H1 (cell line): ENCODE results near the gene LSR. TPM values are rescaled to one million over a fixed set of nuclear protein-coding genes. Genes with fewer than 3 reads are reported as not detected.

ENCODE experiments used
- CTCF ChIA-PET: fragments of 300-600 bp; sonication (Branson Sonifier 250); formaldehyde crosslinking; loops from one replicate; lab custom pipeline; 2021; ENCODE audit not compliant: partially characterized antibody; lab: Charles Lee
- POLR2A ChIA-PET: fragments of 300-600 bp; sonication (Branson Sonifier 250); formaldehyde crosslinking; loops from one replicate; lab custom pipeline; 2021; ENCODE audit warnings: inconsistent platforms; ENCODE audit not compliant: partially characterized antibody; lab: Charles Lee
- DNase-seq, 2 experiments: peaks; one replicate each; pipeline versions ENCODE4 v3.0.0 to v3.0.0-alpha.2; 2010 to 2022; ENCODE audit warnings: low spot score in 2 of 2, low read depth in 1 of 2, mixed read lengths in 1 of 2
- FAIRE-seq: peaks from 2 replicates; lab custom pipeline; 2011; peaks lifted over from hg19 to GRCh38; lab: Jason Lieb, UNC
- H2AFZ ChIP-seq: 2 replicates; pipeline ENCODE4 v1.8.1; 2012; ENCODE audit warnings: low read length, inconsistent platforms
- H2AK5ac ChIP-seq: 2 replicates; pipeline ENCODE4 v1.6.1; 2013; ENCODE audit warnings: low read depth, low read length
- H2BK120ac ChIP-seq: replicated peaks from 2 replicates; pipeline ENCODE3; 2013; ENCODE audit warnings: low read depth, low read length, inconsistent platforms
- H2BK12ac ChIP-seq: 2 replicates; pipeline ENCODE4 v1.6.1; 2013; ENCODE audit warnings: low read depth, low read length
- H2BK15ac ChIP-seq: 2 replicates; pipeline ENCODE4 v1.6.1; 2013; ENCODE audit warnings: low read length
- H2BK20ac ChIP-seq: 2 replicates; pipeline ENCODE4 v1.6.1; 2013; ENCODE audit warnings: low read length
- H2BK5ac ChIP-seq: 2 replicates; pipeline ENCODE4 v1.6.1; 2013; ENCODE audit warnings: low read depth, low read length
- H3K14ac ChIP-seq: 2 replicates; pipeline ENCODE4 v1.6.1; 2013; ENCODE audit warnings: inconsistent platforms; ENCODE audit not compliant: insufficient read length
- H3K18ac ChIP-seq: 2 replicates; pipeline ENCODE4 v1.6.1; 2013; ENCODE audit warnings: low read length; ENCODE audit errors: extremely low read depth
- H3K23ac ChIP-seq: 2 replicates; pipeline ENCODE4 v1.6.1; 2013; ENCODE audit warnings: inconsistent platforms; ENCODE audit not compliant: insufficient read length
- H3K23me2 ChIP-seq: 2 replicates; pipeline ENCODE4 v1.6.1; 2013; ENCODE audit warnings: low read depth, low read length
- H3K27ac ChIP-seq: 2 replicates; pipeline ENCODE4 v1.6.1; 2011; ENCODE audit warnings: low read depth, low read length, inconsistent platforms
- H3K27me3 ChIP-seq, 4 experiments: replicated peaks in 1 of 4; 1 replicate in 1 of 4; 2 replicates in 3 of 4; pipeline versions ENCODE4 v1.6.1 to v1.8.1; 2011 to 2013; ENCODE audit warnings: low read length in 3 of 4, mild to moderate bottlenecking in 3 of 4, inconsistent platforms in 2 of 4, mixed read lengths in 2 of 4, moderate library complexity in 1 of 4; ENCODE audit not compliant: control insufficient read depth in 3 of 4, insufficient read depth in 3 of 4; ENCODE audit errors: extremely low read depth in 1 of 4
- H3K36me3 ChIP-seq, 4 experiments: 2 replicates each; pipeline versions ENCODE4 v1.6.1 to v1.8.1; 2011 to 2013; ENCODE audit warnings: mild to moderate bottlenecking in 4 of 4, low read length in 3 of 4, moderate library complexity in 2 of 4, control low read depth in 1 of 4, inconsistent platforms in 1 of 4; ENCODE audit not compliant: insufficient read depth in 4 of 4, control insufficient read depth in 2 of 4
- H3K4ac ChIP-seq: replicated peaks from 2 replicates; pipeline ENCODE3; 2013; ENCODE audit warnings: low read length, low read depth, mixed read lengths, inconsistent platforms; ENCODE audit not compliant: insufficient read length
- H3K4me1 ChIP-seq, 4 experiments: replicated peaks in 1 of 4; 1 replicate in 1 of 4; 2 replicates in 3 of 4; pipeline versions ENCODE4 v1.6.1 to v1.8.1; 2011 to 2013; ENCODE audit warnings: low read length in 3 of 4, inconsistent platforms in 2 of 4, mixed read lengths in 1 of 4; ENCODE audit not compliant: insufficient read depth in 4 of 4, control insufficient read depth in 3 of 4
- H3K4me2 ChIP-seq, 2 experiments: 2 replicates each; pipeline versions ENCODE4 v1.6.1 to v1.8.1; 2011 to 2013; ENCODE audit warnings: low read depth in 2 of 2, low read length in 2 of 2, control low read depth in 1 of 2, inconsistent platforms in 1 of 2, mild to moderate bottlenecking in 1 of 2; ENCODE audit not compliant: insufficient read depth in 1 of 2
- H3K4me3 ChIP-seq, 4 experiments: fragments of 200-600, 300-600 bp in 1 of 4; sonication (generic), shearing (Covaris generic), sonication (Bioruptor Twin) in 1 of 4; 2 replicates each; pipeline versions ENCODE4 v1.5.1 to v1.8.1; 2011 to 2016; ENCODE audit warnings: low read length in 4 of 4, low read depth in 3 of 4, control low read depth in 2 of 4, inconsistent platforms in 2 of 4, mild to moderate bottlenecking in 2 of 4, mixed read lengths in 1 of 4, moderate library complexity in 1 of 4; ENCODE audit not compliant: insufficient read depth in 2 of 4; ENCODE audit errors: extremely low read depth in 1 of 4
- H3K56ac ChIP-seq: replicated peaks from 2 replicates; pipeline ENCODE3; 2013; ENCODE audit warnings: low read depth, mild to moderate bottlenecking, mixed read lengths, low read length, inconsistent platforms; ENCODE audit not compliant: insufficient read length
- H3K79me1 ChIP-seq: 2 replicates; pipeline ENCODE4 v1.6.1; 2013; ENCODE audit warnings: low read depth, low read length, control low read depth
- H3K79me2 ChIP-seq, 2 experiments: 2 replicates each; pipeline versions ENCODE4 v1.6.1 to v1.8.1; 2012 to 2013; ENCODE audit warnings: low read length in 2 of 2, mild to moderate bottlenecking in 2 of 2, inconsistent platforms in 1 of 2; ENCODE audit not compliant: insufficient read depth in 2 of 2, control insufficient read depth in 1 of 2
- H3K9ac ChIP-seq, 4 experiments: replicated peaks in 1 of 4; 1 replicate in 1 of 4; 2 replicates in 3 of 4; pipeline versions ENCODE4 v1.6.1 to v1.8.1; 2011 to 2013; ENCODE audit warnings: low read depth in 3 of 4, low read length in 3 of 4, control low read depth in 2 of 4, mild to moderate bottlenecking in 2 of 4, moderate library complexity in 2 of 4, inconsistent platforms in 1 of 4; ENCODE audit errors: extremely low read depth in 1 of 4
- H3K9me3 ChIP-seq, 2 experiments: 2 replicates each; pipeline versions ENCODE4 v1.6.1 to v1.8.1; 2012 to 2013; ENCODE audit warnings: mild to moderate bottlenecking in 2 of 2, moderate library complexity in 2 of 2, control low read depth in 1 of 2, inconsistent platforms in 1 of 2, low read depth in 1 of 2, low read length in 1 of 2, mixed read lengths in 1 of 2; ENCODE audit not compliant: insufficient read depth in 2 of 2
- H4K20me1 ChIP-seq, 2 experiments: replicated peaks in 1 of 2; 2 replicates each; pipeline versions ENCODE3 to v1.8.1; 2011 to 2013; ENCODE audit warnings: inconsistent platforms in 2 of 2, low read length in 2 of 2, mild to moderate bottlenecking in 1 of 2; ENCODE audit not compliant: insufficient read depth in 2 of 2, control insufficient read depth in 1 of 2
- H4K5ac ChIP-seq: 2 replicates; pipeline ENCODE4 v1.6.1; 2013; ENCODE audit warnings: low read length, low read depth, mixed read lengths, inconsistent platforms; ENCODE audit not compliant: insufficient read length
- H4K8ac ChIP-seq: 2 replicates; pipeline ENCODE4 v1.8.0; 2013; ENCODE audit warnings: mild to moderate bottlenecking, moderate library complexity, low read length, inconsistent platforms; ENCODE audit not compliant: insufficient read depth; ENCODE audit errors: extremely low read depth
- H4K91ac ChIP-seq: replicated peaks from 2 replicates; pipeline ENCODE3; 2013; ENCODE audit warnings: low read length, mixed read lengths, inconsistent platforms; ENCODE audit not compliant: insufficient read length
- BRCA1 ChIP-seq: IDR thresholded peaks from 2 replicates; pipeline ENCODE4 v1.6.1; 2012; ENCODE audit warnings: low read depth, low read length, improper control_type of control experiment
- CBX8 ChIP-seq: fragments of 300-800, 300-1000 bp; sonication (generic); IDR thresholded peaks from 2 replicates; pipeline ENCODE4 v1.7.1; 2016; ENCODE audit warnings: low read depth, low read length, borderline replicate concordance
- CHD2 ChIP-seq: IDR thresholded peaks from 2 replicates; pipeline ENCODE4 v1.6.1; 2012; ENCODE audit warnings: low read length, improper control_type of control experiment
- HDAC6 ChIP-seq: IDR thresholded peaks from one replicate; pipeline ENCODE4 v1.7.1; 2012; ENCODE audit warnings: low read depth, mild to moderate bottlenecking, inconsistent platforms, low read length, moderate library complexity
- JUN ChIP-seq: IDR thresholded peaks from 2 replicates; pipeline ENCODE4 v1.6.1; 2011; ENCODE audit warnings: low read depth, mild to moderate bottlenecking, improper control_type of control experiment, low read length
- JUND ChIP-seq: IDR thresholded peaks from 2 replicates; pipeline ENCODE4 v1.6.1; 2011; ENCODE audit warnings: mild to moderate bottlenecking, improper control_type of control experiment, low read length
- NANOG ChIP-seq: IDR thresholded peaks from 2 replicates; pipeline ENCODE4 v1.6.1; 2011; ENCODE audit warnings: low read length, low read depth, mild to moderate bottlenecking, inconsistent platforms; ENCODE audit not compliant: insufficient read depth, poor library complexity, severe bottlenecking
- POU5F1 ChIP-seq: IDR thresholded peaks from 2 replicates; pipeline ENCODE4 v1.6.1; 2011; ENCODE audit warnings: low read depth, mild to moderate bottlenecking, low read length, moderate library complexity
- RFX5 ChIP-seq: IDR thresholded peaks from 2 replicates; pipeline ENCODE4 v1.6.1; 2011; ENCODE audit warnings: low read depth, low read length, improper control_type of control experiment, borderline replicate concordance
- SP4 ChIP-seq: IDR thresholded peaks from 2 replicates; pipeline ENCODE4 v1.6.1; 2012; ENCODE audit warnings: low read length, inconsistent platforms
- SUZ12 ChIP-seq: fragments of 200-600 bp; sonication (generic); IDR thresholded peaks from 2 replicates; pipeline ENCODE4 v1.6.1; 2012; ENCODE audit warnings: mild to moderate bottlenecking, inconsistent platforms, low read length, moderate library complexity, mixed read lengths
- WGBS, 2 experiments: shearing (Covaris generic) in 1 of 2; methylation state at CpG; one replicate each; pipeline versions ENCODE4 v1.1.6 to v1.1.7; 2013 to 2015; ENCODE audit warnings: low lambda C conversion rate in 2 of 2, mixed read lengths in 2 of 2, inconsistent platforms in 1 of 2, low coverage in 1 of 2, missing lambda C conversion rate in 1 of 2; ENCODE audit not compliant: insufficient replicate concordance in 2 of 2, insufficient coverage in 1 of 2, insufficient read length in 1 of 2; ENCODE audit errors: extremely low coverage in 1 of 2, missing lambda C conversion rate in 1 of 2; 5-methylcytosine and 5-hydroxymethylcytosine counted together
- polyA plus RNA-seq, 7 experiments: library from polyadenylated mRNA; depleted of rRNA in 3 of 7; stranded (reverse) in 5 of 7; unstranded in 2 of 7; fragments of >200 nt in 5 of 7; fragments of 200-250 nt in 2 of 7; gene quantifications; 1 replicate in 5 of 7; 2 replicates in 1 of 7; 4 replicates in 1 of 7; pipeline versions ENCODE4 v1.2.1 to v1.2.3, GENCODE V29; 2011 to 2013; ENCODE audit warnings: missing spikeins in 2 of 7, mixed read lengths in 2 of 7
- total RNA-seq: library from RNA; stranded (reverse); fragmentation: NEBNext Ultra II Directional; extraction: Animal tissue kit (Norgen Biotek cat#: 25700); gene quantifications from 2 replicates; pipeline ENCODE4 v1.2.1, GENCODE V29; 2021

Gene LSR
- total and polyA plus RNA-seq, 2 of the 8 experiments (the other 6 are each of a cell fraction or from before 2014, with no cell fraction given), result 159 to 186 TPM

- Histone ChIP-seq H4K5ac (no peak overlapping the region), H2BK120ac (no peak overlapping the region), H3K23me2 (no peaks in the 10 kb centered on the region), H3K4me3 (no peak overlapping the region), H3K4me2 (no peak overlapping the region), H2BK5ac (no peak overlapping the region), H3K79me2 (no peaks in the 10 kb centered on the region), H3K36me3 (no peaks in the 10 kb centered on the region), H4K8ac (no peak overlapping the region), H3K27me3 (no peaks in the 10 kb centered on the region; a peak in 1 of 7 replicates), H3K79me1 (no peaks in the 10 kb centered on the region), H3K9ac (no peak overlapping the region), H3K4ac (no peak overlapping the region), H4K91ac (no peak overlapping the region), H2AK5ac (no peak overlapping the region), H2BK20ac (no peak overlapping the region), H4K20me1 (no peaks in the 10 kb centered on the region), H2BK12ac (no peak overlapping the region), H3K18ac (no peak overlapping the region), H3K56ac (no peak overlapping the region), H3K9me3 (no peaks in the 10 kb centered on the region), H3K4me1 (peaks cover 0 to 13% (median 7%) of the 10 kb centered on the region in 4 experiments; a peak in 6 of 7 replicates), H3K14ac (no peak overlapping the region), H2BK15ac (no peak overlapping the region), H3K27ac (no peak overlapping the region), H2AFZ (no peak overlapping the region), H3K23ac (no peak overlapping the region)
- FAIRE-seq (no peak), DNase-seq (no peak)
- POLR2A ChIA-PET, result interaction anchor here (1.3 to 2.1 kb wide), 2 partner anchors 9 to 17 kb away, joined by 6 to 9 read pairs; no protein-coding TSS in a partner anchor
- CTCF ChIA-PET, result interaction anchor here (1.0 to 2.1 kb wide), 5 partner anchors 8 to 146 kb away, joined by 4 to 14 read pairs (median 5); partner anchors contain the start of gene FXYD7
- TF ChIP-seq NANOG (no peak), SP4 (no peak), POU5F1 (no peak), CBX8 (no peak), BRCA1 (no peak), JUND (no peak), RFX5 (no peak), HDAC6 (no peak), JUN (no peak), SUZ12 (no peak), CHD2 (no peak)
- WGBS, 2 experiments, result 77% methylated on average over 2 of the region's 2 CpGs; no CpG with 5 or more reads in 1 of the 2 experiments
Measured at GRCh38 chr19:35288331-35288730, 39.5 kb downstream of the LSR start.
